ACHN (cell line): ENCODE data around the gene EMILIN2.
A peak's percentile ranks its signal among the peaks of the same experiment; 100 is the strongest.
"Not testable (repeated sequence)": the region's sequence is repeated elsewhere in the genome, so short reads cannot be mapped to it uniquely, and the experiment has no call there.

Experiments
- DNase-seq: peaks from one replicate; pipeline ENCODE4 v3.0.0-alpha.2; 2015
- in situ Hi-C: cut with HindIII; loops from 2 replicates; pipeline ENCODE4 v1.10.0; 2017; ENCODE audit warnings: low sequenced_read_pairs, low pct_ligation_motif_present, low pct_unique_long_range_greater_than_20kb

EMILIN2 gene

DNA sequence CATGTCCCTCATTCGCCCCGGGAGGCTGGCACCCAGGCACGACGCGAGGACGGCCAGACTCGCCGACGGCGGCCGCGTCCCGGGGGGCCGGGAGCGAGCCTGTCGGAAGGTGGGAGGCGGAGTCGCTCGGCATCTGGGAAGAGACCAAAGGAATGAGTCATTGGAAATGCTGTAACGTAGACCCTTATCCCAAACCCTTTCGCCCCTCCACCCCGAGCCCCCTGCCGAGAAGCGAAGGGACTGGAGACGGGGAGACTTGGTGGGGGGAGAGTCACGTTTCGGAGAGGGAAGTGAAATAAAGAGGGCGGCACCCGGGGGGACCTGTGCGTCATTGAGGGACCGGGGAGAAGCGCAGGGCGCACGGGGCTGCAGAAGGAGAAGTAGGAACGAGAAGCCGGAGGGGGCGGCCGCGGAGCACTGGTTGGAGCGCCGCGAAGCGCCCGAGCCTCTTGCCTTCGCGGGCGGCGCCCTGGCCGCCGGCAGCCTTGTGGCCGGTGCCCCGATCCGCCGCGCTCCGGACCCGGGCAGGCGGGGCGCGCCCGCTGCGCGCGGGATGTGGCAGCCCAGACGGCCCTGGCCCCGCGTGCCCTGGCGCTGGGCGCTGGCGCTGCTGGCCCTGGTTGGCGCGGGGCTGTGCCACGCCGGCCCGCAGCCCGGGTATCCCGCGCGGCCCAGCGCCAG lies at the start of gene EMILIN2:
EMILIN2 (plus strand) TSS at position 371 of the 681 bp plus-strand sequence; CDS start at position 554, 183 bp downstream.
- peak; percentile 5 for DNase-seq
- in situ Hi-C loops = no loop called here

DNA sequence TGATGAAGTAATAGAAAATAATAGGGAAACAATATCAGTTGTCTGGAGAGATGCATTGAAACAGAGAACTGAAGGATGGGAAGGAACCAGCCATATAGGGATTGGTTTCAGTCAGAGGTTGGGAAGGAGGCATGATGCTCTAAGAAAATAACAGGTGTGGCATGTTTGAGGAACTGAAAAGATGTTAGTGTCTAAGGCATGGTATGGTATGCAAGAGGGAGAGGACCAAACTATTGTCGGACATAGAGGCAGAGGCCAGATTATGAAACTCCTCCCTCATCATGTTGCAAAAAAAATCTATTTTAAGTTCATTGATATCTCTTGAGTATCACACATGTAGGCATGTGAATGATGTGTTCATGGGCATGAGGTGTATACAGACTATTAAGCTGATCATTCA lies 48.9 kb upstream of the EMILIN2 start:
- in situ Hi-C loops = no loop called here
- no peak for DNase-seq

DNA sequence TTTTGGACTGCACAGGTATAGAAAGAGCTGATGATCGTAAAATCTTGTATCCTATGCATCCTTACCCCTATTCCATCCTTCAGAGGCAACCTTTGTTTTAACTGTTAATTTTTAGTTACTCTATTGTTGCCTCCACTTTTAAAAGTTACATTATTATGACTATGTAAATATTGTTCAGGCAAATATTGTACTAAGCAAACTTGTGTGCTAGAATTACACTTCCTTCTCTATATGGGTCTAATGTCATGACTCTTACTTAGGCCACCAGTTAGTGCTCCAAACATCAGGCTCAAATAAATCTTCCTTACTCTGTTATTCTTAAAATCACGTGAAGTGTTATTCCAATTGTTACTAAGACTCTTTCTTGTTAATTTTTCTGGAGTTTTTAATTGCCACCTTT lies 47.4 kb upstream of the EMILIN2 start:
- in situ Hi-C loops = no loop called here
- no peak for DNase-seq

DNA sequence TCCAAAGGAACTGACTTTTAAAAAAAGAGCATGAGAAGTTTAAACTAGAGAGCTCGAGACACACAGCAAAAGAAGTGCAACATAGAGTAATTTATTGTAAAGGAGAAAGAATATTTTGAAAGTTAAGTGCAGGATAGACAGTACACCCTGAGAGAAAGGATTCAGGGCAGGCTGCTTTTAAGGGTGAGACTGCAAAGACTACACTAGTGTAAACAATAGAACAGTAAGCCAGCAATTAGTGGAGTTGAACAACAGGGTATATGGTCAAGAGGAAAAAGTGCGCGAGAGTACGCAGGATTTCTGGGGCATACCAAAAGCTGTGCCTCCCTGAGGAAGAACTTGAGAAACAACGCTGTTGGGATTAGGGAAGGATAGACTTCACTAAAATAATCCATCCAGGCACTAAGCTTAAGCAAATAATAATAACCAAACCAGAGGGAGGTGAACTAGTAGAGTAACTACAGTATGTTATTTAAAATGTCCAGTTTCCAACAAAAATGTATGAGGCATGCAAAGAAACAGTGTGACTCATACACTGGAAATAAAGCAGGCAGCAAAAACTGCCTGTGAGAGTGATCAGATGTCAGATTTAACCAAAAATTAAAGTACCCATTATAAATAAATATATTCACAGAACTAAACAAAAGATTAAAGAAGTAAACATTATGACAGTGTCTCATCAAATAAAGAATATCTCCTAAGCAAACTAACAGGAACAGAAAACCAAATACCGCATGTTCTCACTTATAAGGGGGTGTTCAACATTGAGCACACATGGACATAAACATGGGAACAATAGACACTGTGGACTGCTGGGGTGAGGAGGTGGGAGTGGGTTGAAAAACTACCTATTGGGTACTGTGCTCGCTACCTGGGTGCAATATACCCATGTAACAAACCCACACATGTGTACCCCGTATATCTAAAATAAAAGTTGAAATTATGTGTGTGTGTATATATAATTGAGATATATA lies 40.5 kb upstream of the EMILIN2 start:
- no peak for DNase-seq
- in situ Hi-C loops = no loop called here

DNA sequence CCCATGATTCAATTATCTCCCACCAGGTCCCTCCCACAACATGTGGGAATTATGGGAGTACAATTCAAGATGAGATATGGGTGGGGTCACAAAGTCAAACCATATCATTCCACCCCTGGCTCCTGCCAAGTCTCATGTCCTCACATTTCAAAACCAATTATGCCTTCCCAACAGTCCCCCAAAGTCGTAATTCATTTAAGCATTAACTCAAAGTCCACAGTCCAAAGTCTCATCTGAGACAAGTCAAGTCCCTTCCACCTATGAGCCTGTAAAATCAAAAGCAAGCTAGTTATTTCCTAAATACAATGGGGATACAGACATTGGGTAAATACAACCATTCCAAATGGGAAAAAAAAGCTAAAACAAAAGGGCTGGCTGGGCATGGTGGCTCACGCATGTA lies 38.2 kb upstream of the EMILIN2 start:
- DNase-seq, in situ Hi-C loops: not testable (repeated sequence)

DNA sequence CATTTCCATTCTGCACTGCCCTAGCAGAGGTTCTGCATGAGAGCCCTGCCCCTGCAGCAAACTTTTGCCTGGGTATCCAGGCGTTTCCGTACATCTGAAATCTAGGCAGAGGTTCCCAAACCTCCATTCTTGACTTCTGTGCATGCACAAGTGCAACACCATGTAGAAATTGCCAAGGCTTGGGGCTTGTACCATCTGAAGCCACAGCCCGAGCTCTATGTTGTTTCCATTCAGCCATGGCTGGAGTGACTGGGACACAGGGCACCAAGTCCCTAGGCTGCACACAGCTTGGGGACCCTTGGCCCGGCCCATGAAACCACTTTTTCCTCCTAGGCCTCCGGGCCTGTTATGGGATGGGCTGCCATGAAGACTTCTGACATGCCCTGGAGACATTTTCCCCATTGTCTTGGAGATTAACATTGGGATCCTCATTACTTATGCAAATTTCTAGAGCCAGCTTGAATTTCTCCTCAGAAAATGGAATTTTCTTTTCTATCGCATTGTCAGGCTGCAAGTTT lies 37.1 kb upstream of the EMILIN2 start:
- DNase-seq, in situ Hi-C loops: not testable (repeated sequence)

DNA sequence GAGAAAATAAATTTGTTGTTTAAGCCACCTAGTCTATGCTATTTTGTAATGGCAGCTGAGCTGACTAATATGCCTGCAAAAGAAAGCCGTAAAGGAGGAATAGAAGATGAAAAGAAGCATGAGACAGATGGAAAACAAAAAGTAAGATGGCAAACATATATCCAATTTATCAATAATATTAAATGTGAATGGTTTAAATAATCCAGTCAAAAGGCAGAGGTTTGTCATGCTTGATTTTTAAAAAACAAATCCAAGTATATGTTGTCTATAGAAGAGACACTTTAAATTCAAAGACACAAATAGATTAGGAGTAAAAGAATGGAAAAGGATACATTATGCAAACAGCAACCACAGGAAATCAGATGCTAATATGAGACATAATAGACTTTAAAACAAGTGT lies 35.4 kb upstream of the EMILIN2 start:
- DNase-seq = no peak
- in situ Hi-C loops = no loop called here

DNA sequence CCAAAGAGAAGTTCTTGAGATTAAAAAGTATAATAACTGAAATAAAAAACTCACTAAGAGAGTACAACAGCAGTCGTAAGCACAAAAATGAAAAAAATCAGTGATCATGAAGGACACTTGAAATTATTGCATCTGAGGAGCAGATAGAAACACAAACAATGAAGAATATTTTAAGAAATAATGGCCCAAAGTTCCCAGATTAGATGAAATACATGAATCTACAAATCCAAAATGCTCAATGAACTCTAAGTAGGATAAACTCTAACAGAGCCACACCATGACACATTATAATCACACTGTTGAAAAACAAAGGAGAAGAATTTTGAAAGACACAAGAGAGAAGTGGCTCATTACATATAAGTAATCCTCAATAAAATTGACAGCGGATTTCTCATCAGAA lies 31.9 kb upstream of the EMILIN2 start:
- in situ Hi-C loops = no loop called here
- DNase-seq = no peak

DNA sequence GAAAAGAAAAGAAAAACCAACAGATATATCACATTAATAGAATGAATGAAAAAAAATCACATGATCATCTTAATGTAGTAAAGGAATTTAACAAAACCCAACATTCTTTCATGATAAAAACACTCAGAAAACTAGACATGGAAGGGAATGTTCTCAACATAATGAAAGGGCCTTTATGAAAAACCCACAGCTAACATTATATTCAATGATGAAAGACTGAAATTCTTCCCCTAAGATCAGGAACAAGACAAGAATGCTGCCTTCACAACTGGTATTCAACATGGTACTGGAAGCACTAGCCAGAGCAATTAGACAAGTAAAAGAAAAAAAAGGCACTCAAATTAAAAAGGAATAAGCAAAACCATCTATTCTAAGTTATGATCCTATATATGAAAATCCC lies 28.5 kb upstream of the EMILIN2 start:
- in situ Hi-C loops = no loop called here
- DNase-seq = no peak

DNA sequence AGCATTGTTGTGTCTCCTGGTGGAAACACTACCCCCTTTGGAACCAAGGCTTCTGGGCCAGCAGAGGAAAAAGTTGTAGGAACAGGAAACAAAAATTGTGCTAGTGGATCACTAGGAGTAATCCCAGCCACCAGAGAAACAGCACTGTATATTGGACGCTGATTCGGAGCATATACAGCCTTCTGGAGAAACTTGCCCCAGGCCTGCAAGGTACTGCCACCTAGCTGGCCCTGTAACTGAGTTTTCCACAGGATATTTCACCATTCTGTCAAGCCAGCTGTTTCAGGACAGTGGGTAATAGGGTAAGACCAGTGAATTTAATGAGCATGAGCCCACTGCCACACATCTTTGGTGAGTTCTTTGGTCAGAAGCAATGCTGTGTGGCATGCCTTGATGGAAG lies 25.1 kb upstream of the EMILIN2 start:
- in situ Hi-C loops = no loop called here
- DNase-seq = no peak

DNA sequence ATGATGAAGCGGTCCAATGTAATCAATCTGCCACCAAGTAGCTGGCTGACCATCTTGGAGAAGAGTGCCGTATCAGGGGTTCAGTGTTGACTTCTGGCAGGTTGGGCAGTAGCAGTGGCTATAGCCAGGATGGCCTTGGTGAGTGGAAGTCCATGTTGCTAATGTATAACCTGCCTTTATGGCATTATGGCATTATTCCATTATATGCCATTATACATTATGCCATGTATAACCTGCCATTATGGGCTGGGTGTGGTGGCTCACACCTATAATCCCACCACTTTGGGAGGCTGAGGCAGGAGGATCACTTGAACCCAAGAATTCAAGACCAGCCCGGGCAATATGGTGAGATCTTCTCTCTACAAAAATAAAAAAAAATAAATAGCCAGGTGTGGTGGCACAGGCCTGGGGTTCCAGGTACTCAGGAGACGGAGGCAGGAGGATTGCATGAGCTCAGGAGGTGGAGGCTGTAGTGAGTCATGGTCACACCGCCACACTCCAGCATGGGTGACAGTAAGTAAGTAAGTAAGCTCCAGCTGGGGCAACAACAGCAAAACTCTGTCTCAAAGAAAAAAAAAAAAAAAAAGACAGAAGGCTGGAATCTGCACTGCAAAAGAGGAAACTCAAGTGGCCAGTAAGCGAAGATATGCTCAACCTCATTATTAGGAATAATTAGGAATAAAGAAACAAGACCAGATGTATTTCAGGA lies 24.4 kb upstream of the EMILIN2 start:
- DNase-seq = no peak
- in situ Hi-C loops = no loop called here

DNA sequence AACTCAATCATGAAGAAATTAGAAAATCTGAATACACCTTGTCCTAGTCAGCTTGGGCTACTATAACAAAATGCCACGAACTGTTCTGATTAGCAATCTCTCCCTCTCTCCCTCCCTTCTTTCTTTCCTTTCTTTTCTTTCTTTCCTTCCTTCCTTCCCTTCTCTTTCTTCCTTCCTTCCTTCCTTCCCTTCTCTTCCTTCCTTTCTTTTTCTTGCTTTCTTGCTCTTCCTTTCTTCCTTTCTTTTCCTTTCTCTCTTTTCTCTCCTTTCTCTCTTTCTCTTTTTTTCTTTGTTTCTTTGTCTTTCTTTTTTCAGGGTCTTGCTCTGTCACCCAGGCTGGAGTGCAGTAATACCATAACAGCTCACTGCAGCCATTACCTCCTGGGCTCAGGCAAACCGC lies 23.6 kb upstream of the EMILIN2 start:
- no peak for DNase-seq
- in situ Hi-C loops = no loop called here

DNA sequence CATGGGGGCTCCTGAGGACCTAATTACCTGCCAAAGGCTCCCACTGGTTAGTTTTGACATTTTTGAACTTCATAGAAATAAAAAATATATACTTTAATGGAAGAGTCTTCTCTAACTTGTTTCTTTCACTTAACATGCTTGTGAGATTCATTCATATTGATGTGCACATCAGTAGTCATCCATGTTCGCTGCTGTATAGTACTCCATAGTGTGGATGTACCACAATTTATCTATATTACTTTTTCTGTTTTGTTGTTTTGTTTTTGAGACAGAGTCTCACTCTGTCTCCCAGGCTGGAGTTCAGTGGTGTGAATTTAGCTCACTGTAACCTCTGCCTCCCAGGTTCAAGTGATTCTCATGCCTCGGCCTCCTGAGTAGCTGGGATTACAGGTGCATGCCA lies 22.8 kb upstream of the EMILIN2 start:
- DNase-seq = no peak
- in situ Hi-C loops = no loop called here

DNA sequence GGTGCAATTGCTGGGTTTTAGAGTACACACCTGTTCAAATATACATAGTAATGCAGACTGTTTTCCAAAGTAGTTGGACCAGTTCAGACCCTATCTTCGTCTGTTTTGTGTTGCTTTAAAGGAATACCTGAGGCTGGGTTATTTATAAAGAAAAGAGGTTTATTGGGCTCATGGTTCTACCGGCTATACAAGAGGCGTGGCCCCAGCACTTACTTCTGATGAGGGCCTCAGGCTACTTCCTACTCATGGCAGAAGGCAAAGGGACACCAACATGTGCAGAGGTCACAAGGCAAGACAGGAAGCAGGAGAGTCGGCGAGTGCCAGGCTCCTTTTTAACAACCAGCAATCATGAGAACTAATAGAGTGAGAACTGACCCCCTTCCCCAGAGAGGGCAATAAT lies 21.9 kb upstream of the EMILIN2 start:
- no peak for DNase-seq
- in situ Hi-C loops = no loop called here

DNA sequence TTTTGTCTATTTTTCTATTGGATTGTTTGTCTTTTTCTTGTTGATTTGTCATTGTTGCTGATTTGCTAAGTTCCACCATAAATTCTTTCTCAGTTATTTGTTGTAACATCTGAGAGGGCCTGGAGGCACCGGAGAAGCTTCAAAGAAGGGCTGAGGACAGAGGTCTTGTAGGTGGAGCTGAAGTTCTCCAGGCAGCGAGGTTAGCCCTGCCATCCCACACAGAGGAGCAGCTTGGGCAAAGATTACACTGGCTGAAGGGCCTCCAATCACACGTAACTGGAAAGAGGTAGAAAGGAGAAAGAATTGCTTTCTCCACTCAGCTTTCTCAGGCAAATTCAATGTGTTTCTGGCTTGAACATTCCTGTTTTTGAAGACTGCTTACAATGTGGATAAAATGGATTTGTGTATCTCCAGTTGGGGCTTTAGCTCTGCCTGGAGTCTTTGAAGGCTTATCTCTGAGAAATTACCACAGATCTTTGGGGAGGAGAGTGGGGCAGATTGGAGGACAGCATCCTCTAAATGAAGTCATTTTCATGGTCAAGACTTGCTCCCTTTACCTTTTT lies 21.1 kb upstream of the EMILIN2 start:
- in situ Hi-C loops = no loop called here
- no peak for DNase-seq

DNA sequence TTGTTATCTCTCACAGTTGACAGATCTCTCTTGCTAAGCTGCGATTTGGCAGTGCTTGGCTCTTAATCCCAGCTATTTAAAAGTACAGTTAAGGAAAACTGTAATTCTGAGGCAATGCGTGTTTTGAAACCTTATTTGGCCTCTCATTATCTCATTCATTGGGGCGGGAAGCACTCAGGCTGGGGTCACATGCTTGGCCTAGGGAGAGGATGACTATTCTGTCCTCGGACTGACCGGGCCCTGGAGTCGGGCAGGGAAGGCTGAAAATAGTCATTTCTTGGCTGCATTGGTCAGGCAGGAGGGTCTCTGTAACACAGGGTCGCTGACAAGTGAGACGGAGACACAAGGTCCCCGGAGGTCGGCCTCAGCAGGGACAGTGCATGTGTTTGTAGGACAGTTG lies 20.2 kb upstream of the EMILIN2 start:
- in situ Hi-C loops = no loop called here
- DNase-seq = no peak

DNA sequence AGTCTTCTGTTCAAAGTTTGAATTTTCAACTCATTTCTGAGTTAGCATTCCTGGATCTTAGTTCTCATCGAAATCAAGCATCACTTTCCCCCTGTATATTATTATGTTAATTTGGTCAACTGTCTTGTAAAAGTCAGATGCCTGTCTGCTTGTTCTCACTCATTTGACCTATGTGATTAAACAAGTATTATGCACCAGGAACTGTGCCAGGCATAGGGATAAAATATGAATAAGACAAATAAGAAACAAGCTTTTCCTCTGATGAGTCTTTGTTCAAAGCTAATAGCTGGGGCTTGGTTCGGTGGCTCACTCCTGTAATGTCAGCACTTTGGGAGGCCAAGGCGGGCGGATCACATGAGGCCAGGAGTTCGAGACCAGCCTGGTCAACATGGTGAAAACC lies 19.7 kb upstream of the EMILIN2 start:
- in situ Hi-C loops = no loop called here

DNA sequence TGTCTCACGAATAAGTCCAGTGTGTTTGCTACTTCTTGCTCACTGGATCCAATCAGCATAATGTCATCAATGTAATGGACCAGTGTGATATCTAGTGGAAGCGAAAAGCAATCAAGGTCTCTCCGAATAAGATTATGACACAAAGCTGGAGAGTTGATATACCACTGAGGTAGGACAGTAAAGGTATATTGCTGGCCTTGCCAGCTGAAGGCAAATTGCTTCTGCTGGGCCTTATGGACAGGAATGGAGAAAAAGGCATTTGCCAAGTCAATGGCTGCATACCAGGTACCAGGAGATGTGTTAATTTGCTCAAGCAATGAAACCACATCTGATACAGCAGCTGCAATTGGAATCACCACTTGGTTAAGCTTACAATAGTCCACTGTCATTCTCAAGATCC lies 10.7 kb upstream of the EMILIN2 start:
- in situ Hi-C loops = not testable (repeated sequence)

More for the DNA sequence above, 19.7 kb upstream of the EMILIN2 start:
- DNase-seq = no peak

DNA sequence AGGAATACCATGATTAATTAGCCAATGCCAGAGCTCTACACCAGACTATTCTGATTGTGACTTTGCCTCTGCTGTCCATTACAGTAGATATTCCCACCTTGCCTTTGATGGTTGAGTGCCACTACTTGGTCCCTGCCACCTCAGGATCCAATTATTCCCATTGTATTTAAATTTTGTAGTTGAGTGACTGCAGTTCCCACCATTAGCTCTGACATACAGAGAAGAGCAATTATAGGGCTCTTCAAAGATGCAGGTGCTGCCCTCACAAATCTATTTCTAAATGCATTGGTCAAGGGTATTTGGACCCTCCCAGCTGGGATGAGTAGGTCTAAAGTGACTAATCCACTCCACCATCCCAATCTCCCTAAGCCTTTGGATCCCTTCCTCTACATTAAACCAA lies 9.5 kb upstream of the EMILIN2 start:
- in situ Hi-C loops, DNase-seq: not testable (repeated sequence)

More for the DNA sequence above, 10.7 kb upstream of the EMILIN2 start:
- not testable (repeated sequence) for DNase-seq
